ENCODE measurements around the gene DNAH5.

Gene DNAH5

GRCh38 chr5:13972029-13972428 lies 27.5 kb upstream of the DNAH5 start:
- no peak overlapping the region for H3K27ac Mint-ChIP-seq
- no peaks in the 10 kb centered on the region for H3K36me3 Mint-ChIP-seq
- no peaks in the 10 kb centered on the region for H3K9me3 Mint-ChIP-seq
- H3K4me3 Mint-ChIP-seq: no peak overlapping the region
- H3K27me3 Mint-ChIP-seq: no peaks in the 10 kb centered on the region
- H3K4me1 Mint-ChIP-seq: no peaks in the 10 kb centered on the region

GRCh38 chr5:13957032-13957645 lies 12.7 kb upstream of the DNAH5 start:
- H3K27ac Mint-ChIP-seq: no peak overlapping the region
- H3K9me3 Mint-ChIP-seq: no peaks in the 10 kb centered on the region
- no peaks in the 10 kb centered on the region for H3K27me3 Mint-ChIP-seq
- H3K36me3 Mint-ChIP-seq: no peaks in the 10 kb centered on the region
- no peaks in the 10 kb centered on the region for H3K4me1 Mint-ChIP-seq
- no peak overlapping the region for H3K4me3 Mint-ChIP-seq

- no peaks in the 10 kb centered on the region for H3K9me3 Mint-ChIP-seq
- no peaks in the 10 kb centered on the region for H3K36me3 Mint-ChIP-seq
- no peaks in the 10 kb centered on the region for H3K27me3 Mint-ChIP-seq
- H3K4me1 Mint-ChIP-seq: no peaks in the 10 kb centered on the region
- H3K4me3 Mint-ChIP-seq: no peak overlapping the region
- no peak overlapping the region for H3K27ac Mint-ChIP-seq
Measured at GRCh38 chr5:13956471-13956870, 12.0 kb upstream of the DNAH5 start.

- Mint-ChIP-seq H3K4me1 (no peaks in the 10 kb centered on the region), H3K4me3 (no peak overlapping the region), H3K9me3 (no peaks in the 10 kb centered on the region)
Measured at GRCh38 chr5:13955896-13956295, 11.4 kb upstream of the DNAH5 start.

GRCh38 chr5:13946111-13946510 lies 1.6 kb upstream of the DNAH5 start:
- Mint-ChIP-seq H3K4me1 (no peaks in the 10 kb centered on the region), H3K9me3 (peaks cover 4% of the 10 kb centered on the region), H3K36me3 (no peaks in the 10 kb centered on the region), H3K4me3 (no peak overlapping the region), H3K27ac (no peak overlapping the region), H3K27me3 (no peaks in the 10 kb centered on the region)

More at GRCh38 chr5:13955896-13956295, 11.4 kb upstream of the DNAH5 start:
- H3K27ac Mint-ChIP-seq: no peak overlapping the region
- H3K36me3 Mint-ChIP-seq: no peaks in the 10 kb centered on the region
- no peaks in the 10 kb centered on the region for H3K27me3 Mint-ChIP-seq

- no peak overlapping the region for H3K4me3 Mint-ChIP-seq
- no peaks in the 10 kb centered on the region for H3K27me3 Mint-ChIP-seq
- no peaks in the 10 kb centered on the region for H3K36me3 Mint-ChIP-seq
- peaks cover 4% of the 10 kb centered on the region for H3K9me3 Mint-ChIP-seq
- H3K27ac Mint-ChIP-seq: no peak overlapping the region
- H3K4me1 Mint-ChIP-seq: no peaks in the 10 kb centered on the region
Measured at GRCh38 chr5:13945271-13945670, 783 bp upstream of the DNAH5 start.

- H3K36me3 Mint-ChIP-seq: no peaks in the 10 kb centered on the region
- no peak overlapping the region for H3K4me3 Mint-ChIP-seq
- peaks cover 4% of the 10 kb centered on the region for H3K9me3 Mint-ChIP-seq
- H3K4me1 Mint-ChIP-seq: no peaks in the 10 kb centered on the region
- no peak overlapping the region for H3K27ac Mint-ChIP-seq
- peaks cover 2% of the 10 kb centered on the region for H3K27me3 Mint-ChIP-seq
Measured at GRCh38 chr5:13943676-13944075, 812 bp downstream of the DNAH5 start.

GRCh38 chr5:13941468-13941867 lies 3.0 kb downstream of the DNAH5 start:
- no peak overlapping the region for H3K27ac Mint-ChIP-seq
- peaks cover 4% of the 10 kb centered on the region for H3K9me3 Mint-ChIP-seq

GRCh38 chr5:13939638-13940037 lies 4.8 kb downstream of the DNAH5 start:
- Mint-ChIP-seq H3K4me1 (no peaks in the 10 kb centered on the region), H3K36me3 (no peaks in the 10 kb centered on the region), H3K4me3 (no peak overlapping the region), H3K27ac (no peak overlapping the region), H3K27me3 (peaks cover 2% of the 10 kb centered on the region), H3K9me3 (peaks cover 3% of the 10 kb centered on the region)

More at GRCh38 chr5:13941468-13941867, 3.0 kb downstream of the DNAH5 start:
- H3K4me1 Mint-ChIP-seq: no peaks in the 10 kb centered on the region
- peaks cover 2% of the 10 kb centered on the region for H3K27me3 Mint-ChIP-seq
- H3K36me3 Mint-ChIP-seq: no peaks in the 10 kb centered on the region
- H3K4me3 Mint-ChIP-seq: no peak overlapping the region

GRCh38 chr5:13934921-13935320 lies 9.6 kb downstream of the DNAH5 start:
- H3K9me3 Mint-ChIP-seq: peaks cover 20% of the 10 kb centered on the region
- no peaks in the 10 kb centered on the region for H3K4me1 Mint-ChIP-seq
- H3K27ac Mint-ChIP-seq: no peak overlapping the region
- peaks cover 2% of the 10 kb centered on the region for H3K36me3 Mint-ChIP-seq
- peaks cover under 1% of the 10 kb centered on the region for H3K27me3 Mint-ChIP-seq
- H3K4me3 Mint-ChIP-seq: no peak overlapping the region

- Mint-ChIP-seq H3K27me3 (no peaks in the 10 kb centered on the region), H3K36me3 (peaks cover 2% of the 10 kb centered on the region), H3K4me1 (no peaks in the 10 kb centered on the region), H3K4me3 (no peak overlapping the region), H3K9me3 (peaks cover 20% of the 10 kb centered on the region), H3K27ac (no peak overlapping the region)
Measured at GRCh38 chr5:13934125-13934524, 10.4 kb downstream of the DNAH5 start.

- peaks cover 2% of the 10 kb centered on the region for H3K36me3 Mint-ChIP-seq
- H3K27ac Mint-ChIP-seq: no peak overlapping the region
- peaks cover 20% of the 10 kb centered on the region for H3K9me3 Mint-ChIP-seq
- H3K4me3 Mint-ChIP-seq: no peak overlapping the region
- H3K4me1 Mint-ChIP-seq: no peaks in the 10 kb centered on the region
- no peaks in the 10 kb centered on the region for H3K27me3 Mint-ChIP-seq
Measured at GRCh38 chr5:13932561-13932960, 11.9 kb downstream of the DNAH5 start.

GRCh38 chr5:13932011-13932410 lies 12.5 kb downstream of the DNAH5 start:
- no peaks in the 10 kb centered on the region for H3K27me3 Mint-ChIP-seq
- no peaks in the 10 kb centered on the region for H3K4me1 Mint-ChIP-seq
- H3K9me3 Mint-ChIP-seq: peaks cover 20% of the 10 kb centered on the region
- H3K27ac Mint-ChIP-seq: no peak overlapping the region
- H3K36me3 Mint-ChIP-seq: peaks cover 2% of the 10 kb centered on the region
- no peak overlapping the region for H3K4me3 Mint-ChIP-seq

- no peak overlapping the region for H3K27ac Mint-ChIP-seq
- H3K4me3 Mint-ChIP-seq: no peak overlapping the region
- H3K36me3 Mint-ChIP-seq: peaks cover 2% of the 10 kb centered on the region
- H3K27me3 Mint-ChIP-seq: no peaks in the 10 kb centered on the region
- peaks cover 20% of the 10 kb centered on the region for H3K9me3 Mint-ChIP-seq
- H3K4me1 Mint-ChIP-seq: no peaks in the 10 kb centered on the region
Measured at GRCh38 chr5:13930541-13931171, 13.8 kb downstream of the DNAH5 start.

- H3K36me3 Mint-ChIP-seq: no peaks in the 10 kb centered on the region
- no peaks in the 10 kb centered on the region for H3K4me1 Mint-ChIP-seq
- H3K27me3 Mint-ChIP-seq: no peaks in the 10 kb centered on the region
- H3K4me3 Mint-ChIP-seq: no peak overlapping the region
- H3K27ac Mint-ChIP-seq: no peak overlapping the region
- H3K9me3 Mint-ChIP-seq: peaks cover 9% of the 10 kb centered on the region
Measured at GRCh38 chr5:13926731-13927130, 17.8 kb downstream of the DNAH5 start.

- no peaks in the 10 kb centered on the region for H3K4me1 Mint-ChIP-seq
- no peak overlapping the region for H3K4me3 Mint-ChIP-seq
- H3K27ac Mint-ChIP-seq: no peak overlapping the region
- no peaks in the 10 kb centered on the region for H3K36me3 Mint-ChIP-seq
- no peaks in the 10 kb centered on the region for H3K27me3 Mint-ChIP-seq
- no peaks in the 10 kb centered on the region for H3K9me3 Mint-ChIP-seq
Measured at GRCh38 chr5:13921578-13921977, 22.9 kb downstream of the DNAH5 start.

GRCh38 chr5:13919786-13920185 lies 24.7 kb downstream of the DNAH5 start:
- Mint-ChIP-seq H3K9me3 (no peaks in the 10 kb centered on the region), H3K4me3 (no peak overlapping the region), H3K27ac (no peak overlapping the region), H3K36me3 (no peaks in the 10 kb centered on the region), H3K27me3 (no peaks in the 10 kb centered on the region), H3K4me1 (no peaks in the 10 kb centered on the region)

All from activated naive CD4-positive, alpha-beta T cell treated with anti-CD3 and anti-CD28 coated beads, Interleukin-2, amount 50 U/mL, for 24 hours (primary cell).